HepG2 (cell line): ENCODE data around the gene HSF4. TPM values are rescaled to one million over a fixed set of nuclear protein-coding genes. Genes with fewer than 3 reads are reported as not detected.

Experiments
- ARID3A ChIP-seq: IDR thresholded peaks from 2 replicates; pipeline ENCODE4 v1.6.1; 2012; ENCODE audit warnings: low read depth, low read length, improper control_type of control experiment
- ATF3 ChIP-seq: sonication (generic); formaldehyde crosslinking; IDR thresholded peaks from 2 replicates; pipeline ENCODE4 v1.4.0; 2020; ENCODE audit warnings: missing genetic modification reagents
- ATF5 ChIP-seq: sonication (generic); formaldehyde crosslinking; IDR thresholded peaks from 2 replicates; pipeline ENCODE4 v1.4.0; 2020; ENCODE audit warnings: mild to moderate bottlenecking, low read depth, missing genetic modification reagents
- HES4 ChIP-seq: sonication (generic); formaldehyde crosslinking; IDR thresholded peaks from 2 replicates; pipeline ENCODE4 v1.9.0; 2021; ENCODE audit warnings: mild to moderate bottlenecking, missing genetic modification reagents, borderline replicate concordance
- HMG20A ChIP-seq: IDR thresholded peaks from 2 replicates; pipeline ENCODE4 v1.6.1; 2016; ENCODE audit warnings: borderline replicate concordance
- HOXA9 ChIP-seq: sonication (generic); formaldehyde crosslinking; IDR thresholded peaks from 2 replicates; pipeline ENCODE4 v1.8.1; 2022; ENCODE audit warnings: missing genetic modification reagents, mild to moderate bottlenecking, moderate library complexity, borderline replicate concordance
- KLF15 ChIP-seq: sonication (generic); formaldehyde crosslinking; IDR thresholded peaks from 2 replicates; pipeline ENCODE4 v1.8.1; 2023; ENCODE audit warnings: borderline replicate concordance, mild to moderate bottlenecking, inconsistent platforms, missing genetic modification reagents, mixed read lengths
- MYPOP ChIP-seq: sonication (generic); formaldehyde crosslinking; IDR thresholded peaks from 2 replicates; pipeline ENCODE4 v1.8.1; 2023; ENCODE audit warnings: mild to moderate bottlenecking, moderate library complexity, missing genetic modification reagents
- NFIB ChIP-seq: sonication (generic); formaldehyde crosslinking; IDR thresholded peaks from 2 replicates; pipeline ENCODE4 v1.9.0; 2021; ENCODE audit warnings: missing genetic modification reagents, mild to moderate bottlenecking, borderline replicate concordance
- RERE ChIP-seq: IDR thresholded peaks from 2 replicates; pipeline ENCODE4 v1.6.1; 2016; ENCODE audit warnings: low read depth, missing genetic modification reagents, missing compliant biosample characterization
- RORA ChIP-seq: sonication (generic); formaldehyde crosslinking; IDR thresholded peaks from 2 replicates; pipeline ENCODE4 v1.5.0; 2020; ENCODE audit warnings: mild to moderate bottlenecking, missing genetic modification reagents, moderate library complexity
- ZBTB38 ChIP-seq: sonication (generic); formaldehyde crosslinking; IDR thresholded peaks from 2 replicates; pipeline ENCODE4 v1.5.1; 2020; ENCODE audit warnings: mild to moderate bottlenecking, missing genetic modification reagents
- ZNF205 ChIP-seq: IDR thresholded peaks from 2 replicates; pipeline ENCODE4 v1.6.1; 2018; ENCODE audit warnings: missing biosample characterization, missing genetic modification reagents
- ZNF703 ChIP-seq: sonication (generic); formaldehyde crosslinking; IDR thresholded peaks from 2 replicates; pipeline ENCODE4 v1.5.1; 2020; ENCODE audit warnings: missing genetic modification reagents, mild to moderate bottlenecking, moderate library complexity, borderline replicate concordance
- polyA plus RNA-seq, 8 experiments: library from polyadenylated mRNA; depleted of rRNA in 3 of 8; stranded (reverse) in 7 of 8; unstranded in 1 of 8; fragments of >200 nt; fragmentation: Illumina TruSeq in 4 of 8; extraction: Trizol in 4 of 8; gene quantifications; 2 replicates each; pipeline versions ENCODE4 v1.2.1 to v1.2.3, GENCODE V29; 2011 to 2016; ENCODE audit warnings: low read depth in 4 of 8, missing spikeins in 1 of 8, mixed read lengths in 1 of 8; ENCODE audit not compliant: insufficient read depth in 1 of 8
- total RNA-seq, 5 experiments: library from RNA; depleted of rRNA; stranded (reverse); fragments of >200 nt; fragmentation: Illumina TruSeq; extraction: Trizol; gene quantifications; 2 replicates each; pipeline ENCODE4 v1.2.3, GENCODE V29; 2016; ENCODE audit warnings: low read depth in 1 of 5
- TF ChIP-seq, protein P1 (sequence below): sonication (generic); formaldehyde crosslinking; IDR thresholded peaks from 2 replicates; pipeline ENCODE4 v1.5.0; 2020; ENCODE audit warnings: missing genetic modification reagents

The HSF4 gene
- total and polyA plus RNA-seq, 2 of the 13 experiments (the other 11 are each of a cell fraction or from before 2014, with no cell fraction given): 3.5 to 16.9 TPM

DNA sequence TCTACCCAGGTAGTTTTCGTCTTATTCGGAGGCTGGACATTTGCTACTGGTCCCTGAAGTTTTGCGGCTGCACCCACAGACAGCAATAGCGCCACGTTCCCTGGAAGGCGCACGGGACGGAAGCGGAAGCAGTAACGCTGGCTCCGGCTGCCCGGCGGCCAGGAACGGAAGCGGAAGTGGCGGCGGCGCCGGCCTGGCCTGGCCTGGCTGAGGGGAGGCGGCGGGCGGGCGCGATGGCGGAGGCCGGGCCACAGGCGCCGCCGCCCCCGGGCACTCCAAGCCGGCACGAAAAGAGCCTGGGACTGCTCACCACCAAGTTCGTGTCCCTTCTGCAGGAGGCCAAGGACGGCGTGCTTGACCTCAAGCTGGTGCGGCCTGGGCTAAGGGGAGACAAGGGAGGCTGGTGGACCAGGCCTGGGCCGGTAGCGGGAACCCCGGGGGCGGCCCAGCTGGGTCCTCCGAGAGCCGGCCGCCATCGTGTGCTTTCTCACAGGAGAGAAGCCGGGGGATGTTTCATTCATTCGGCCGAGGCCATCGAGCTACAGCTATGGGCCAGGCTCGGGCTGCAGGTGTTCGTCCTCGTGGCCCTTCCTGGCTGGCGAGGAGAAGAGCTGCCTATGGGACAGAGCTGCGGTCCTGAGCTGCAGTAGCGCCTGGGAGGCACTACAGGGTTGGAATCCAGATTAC is 27.6 kb downstream of the HSF4 start, which contains the start of gene E2F4 (continued):
- TF ChIP-seq, protein P1, sequence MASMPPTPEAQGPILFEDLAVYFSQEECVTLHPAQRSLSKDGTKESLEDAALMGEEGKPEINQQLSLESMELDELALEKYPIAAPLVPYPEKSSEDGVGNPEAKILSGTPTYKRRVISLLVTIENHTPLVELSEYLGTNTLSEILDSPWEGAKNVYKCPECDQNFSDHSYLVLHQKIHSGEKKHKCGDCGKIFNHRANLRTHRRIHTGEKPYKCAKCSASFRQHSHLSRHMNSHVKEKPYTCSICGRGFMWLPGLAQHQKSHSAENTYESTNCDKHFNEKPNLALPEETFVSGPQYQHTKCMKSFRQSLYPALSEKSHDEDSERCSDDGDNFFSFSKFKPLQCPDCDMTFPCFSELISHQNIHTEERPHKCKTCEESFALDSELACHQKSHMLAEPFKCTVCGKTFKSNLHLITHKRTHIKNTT: no peak
- TF ChIP-seq ARID3A (no peak), ATF3 (CRISPR knock-in tag) (no peak), ATF5 (CRISPR knock-in tag) (no peak), NFIB (CRISPR knock-in tag) (no peak), HOXA9 (no peak), MYPOP (CRISPR knock-in tag) (peak; percentile 78), RERE (CRISPR knock-in tag) (no peak), ZNF205 (no peak), HMG20A (CRISPR knock-in tag) (peak; percentile 43; the same call in 1 of the 2 replicates), ZNF703 (CRISPR knock-in tag) (no peak), HES4 (CRISPR knock-in tag) (peak; percentile 95), KLF15 (CRISPR knock-in tag) (no peak), ZBTB38 (CRISPR knock-in tag) (peak; percentile 51), RORA (CRISPR knock-in tag) (no peak)
